Mammary epithelial cell (primary cell): ENCODE results near the gene GATA2.

Experiments
- EZH2 ChIP-seq: IDR thresholded peaks from 2 replicates; pipeline ENCODE4 v1.6.1; 2012; ENCODE audit warnings: low read length, inconsistent platforms, borderline replicate concordance
- TF ChIP-seq, protein P1 (sequence below), 2 donors: IDR thresholded peaks in 1 of 2; conservative IDR thresholded peaks in 1 of 2; 2 replicates each; pipeline ENCODE4 v1.5.1; 2011 to 2012; ENCODE audit warnings: inconsistent platforms in 2 of 2, low read length in 2 of 2, mild to moderate bottlenecking in 2 of 2, control low read depth in 1 of 2, low read depth in 1 of 2; ENCODE audit not compliant: insufficient read depth in 1 of 2; ENCODE audit errors: extremely low read depth in 1 of 2

DNA sequence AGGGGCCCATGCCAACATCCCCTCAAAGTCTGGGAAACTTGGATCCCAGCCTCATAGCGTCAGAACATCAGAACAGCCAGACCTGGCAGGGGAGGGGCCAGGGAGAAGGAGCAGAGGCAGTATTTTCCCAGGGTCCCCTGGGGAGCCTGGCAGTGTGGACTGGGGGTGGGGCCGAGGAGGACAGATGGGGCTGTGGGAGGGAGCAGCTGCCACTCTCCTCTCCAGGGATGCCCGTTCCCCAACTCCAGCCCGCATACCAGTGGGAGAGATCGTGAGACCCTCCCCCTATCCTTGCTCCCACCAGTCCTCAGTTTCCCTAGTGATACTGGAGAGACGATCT is 19.9 kb downstream of the GATA2 start:
- TF ChIP-seq, protein P1, sequence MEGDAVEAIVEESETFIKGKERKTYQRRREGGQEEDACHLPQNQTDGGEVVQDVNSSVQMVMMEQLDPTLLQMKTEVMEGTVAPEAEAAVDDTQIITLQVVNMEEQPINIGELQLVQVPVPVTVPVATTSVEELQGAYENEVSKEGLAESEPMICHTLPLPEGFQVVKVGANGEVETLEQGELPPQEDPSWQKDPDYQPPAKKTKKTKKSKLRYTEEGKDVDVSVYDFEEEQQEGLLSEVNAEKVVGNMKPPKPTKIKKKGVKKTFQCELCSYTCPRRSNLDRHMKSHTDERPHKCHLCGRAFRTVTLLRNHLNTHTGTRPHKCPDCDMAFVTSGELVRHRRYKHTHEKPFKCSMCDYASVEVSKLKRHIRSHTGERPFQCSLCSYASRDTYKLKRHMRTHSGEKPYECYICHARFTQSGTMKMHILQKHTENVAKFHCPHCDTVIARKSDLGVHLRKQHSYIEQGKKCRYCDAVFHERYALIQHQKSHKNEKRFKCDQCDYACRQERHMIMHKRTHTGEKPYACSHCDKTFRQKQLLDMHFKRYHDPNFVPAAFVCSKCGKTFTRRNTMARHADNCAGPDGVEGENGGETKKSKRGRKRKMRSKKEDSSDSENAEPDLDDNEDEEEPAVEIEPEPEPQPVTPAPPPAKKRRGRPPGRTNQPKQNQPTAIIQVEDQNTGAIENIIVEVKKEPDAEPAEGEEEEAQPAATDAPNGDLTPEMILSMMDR (conservative IDR thresholded peaks at IDR 0.05 in 1 of 2, IDR thresholded peaks at IDR 0.05 in 1 of 2; ENCODE audit: extremely low read depth in 1 of 2, insufficient read depth in 1 of 2, low read depth in 1 of 2, low read length in 2 of 2) = no peak
- no peak for TF ChIP-seq EZH2
